Hypothalamus (tissue), 51 donors: ENCODE data around the gene GPR26.
"Not testable (repeated sequence)": the region's sequence is repeated elsewhere in the genome, so short reads cannot be mapped to it uniquely, and the experiment has no call there.

ENCODE experiments used
- DNase-seq, 51 donors: peaks; one replicate each; lab custom pipeline; 2025; lab: John Stamatoyannopoulos, UW

GPR26 gene

DNA sequence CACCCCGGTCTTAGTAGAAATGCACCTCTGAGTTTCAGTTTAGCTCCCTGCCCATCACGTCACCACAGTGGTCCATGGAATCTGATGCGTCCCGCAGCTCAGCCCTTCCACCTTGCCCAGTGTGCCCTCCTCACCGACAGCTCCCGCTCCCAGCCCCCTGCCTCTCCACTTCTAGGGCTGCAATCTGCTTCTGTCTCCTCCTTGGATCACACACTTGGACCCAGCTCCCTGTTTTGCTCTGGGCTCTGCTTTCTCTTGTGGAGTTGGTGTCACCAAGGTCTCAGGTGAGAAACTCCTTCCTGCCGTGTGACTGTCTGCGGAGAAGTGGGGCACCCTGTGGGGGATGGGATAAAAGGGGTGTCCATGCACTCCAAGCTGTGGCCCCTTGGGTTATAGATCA is 37.9 kb downstream of the GPR26 start:
- no peak for DNase-seq

DNA sequence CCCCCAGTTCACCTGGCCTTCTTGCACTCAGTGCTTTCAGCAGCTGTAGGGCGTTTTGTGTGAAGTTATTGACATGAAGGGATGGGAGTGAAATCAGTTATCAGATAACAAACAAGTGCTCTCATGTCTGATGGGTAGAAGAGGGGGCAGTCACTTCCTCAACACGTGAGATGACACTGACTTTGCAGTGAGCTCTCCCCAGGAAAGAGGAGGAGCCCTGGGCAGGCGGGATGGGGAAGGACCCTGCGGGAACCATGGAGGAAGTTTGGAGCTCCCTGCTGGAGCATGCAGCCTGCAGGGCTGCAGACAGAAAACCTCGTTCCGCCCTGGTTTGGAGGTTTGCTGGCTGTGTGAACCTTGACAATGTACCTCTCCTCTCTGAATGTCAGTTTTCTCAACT is 38.7 kb downstream of the GPR26 start:
- DNase-seq, result no peak

GRCh38 chr10:123706236-123706635 is 40.1 kb downstream of the GPR26 start:
- DNase-seq, result no peak

DNA sequence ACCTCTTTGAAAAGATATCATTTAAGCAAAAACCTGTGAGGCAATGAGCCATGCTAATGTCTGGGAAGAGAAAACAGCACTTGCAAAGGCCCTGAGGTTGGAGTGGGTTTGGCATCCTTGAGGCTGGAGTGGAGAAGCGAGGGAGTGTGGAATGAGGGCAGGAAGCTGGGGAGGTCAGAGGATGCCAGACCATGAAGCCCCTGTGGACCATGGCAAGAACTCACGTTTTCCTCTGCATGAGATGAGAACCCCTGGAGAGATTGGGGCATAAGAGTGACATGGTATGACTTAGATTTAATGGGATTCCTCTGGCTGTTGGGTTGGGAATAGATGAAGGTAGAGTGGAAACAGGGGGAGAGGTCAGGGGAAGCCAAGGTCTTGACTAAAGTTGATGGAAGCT is 49.4 kb downstream of the GPR26 start:
- DNase-seq, result no peak

- DNase-seq, result no peak
Measured at GRCh38 chr10:123717336-123717735, 51.2 kb downstream of the GPR26 start.

- DNase-seq, result no peak
Measured at GRCh38 chr10:123718544-123719060, 52.4 kb downstream of the GPR26 start.

DNA sequence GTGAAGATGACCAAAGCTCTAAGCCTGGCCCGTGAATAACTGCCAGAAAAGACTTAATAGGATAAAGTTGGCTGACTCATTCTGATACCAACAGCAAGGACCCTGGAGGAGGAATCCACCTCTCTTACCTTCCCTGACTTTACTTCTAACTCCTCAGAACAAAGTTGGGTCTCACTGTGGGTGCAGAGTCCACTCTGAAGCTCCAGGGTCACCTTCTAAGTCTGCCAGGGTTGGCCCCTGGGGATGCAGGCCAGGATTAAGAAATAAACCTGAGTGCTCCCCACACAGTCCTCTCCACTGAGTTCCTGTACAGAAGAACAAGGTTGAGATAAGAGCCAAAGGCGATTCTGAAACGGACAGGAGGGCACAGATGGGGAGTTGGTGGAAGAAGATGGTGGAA is 54.4 kb downstream of the GPR26 start:
- no peak for DNase-seq

DNA sequence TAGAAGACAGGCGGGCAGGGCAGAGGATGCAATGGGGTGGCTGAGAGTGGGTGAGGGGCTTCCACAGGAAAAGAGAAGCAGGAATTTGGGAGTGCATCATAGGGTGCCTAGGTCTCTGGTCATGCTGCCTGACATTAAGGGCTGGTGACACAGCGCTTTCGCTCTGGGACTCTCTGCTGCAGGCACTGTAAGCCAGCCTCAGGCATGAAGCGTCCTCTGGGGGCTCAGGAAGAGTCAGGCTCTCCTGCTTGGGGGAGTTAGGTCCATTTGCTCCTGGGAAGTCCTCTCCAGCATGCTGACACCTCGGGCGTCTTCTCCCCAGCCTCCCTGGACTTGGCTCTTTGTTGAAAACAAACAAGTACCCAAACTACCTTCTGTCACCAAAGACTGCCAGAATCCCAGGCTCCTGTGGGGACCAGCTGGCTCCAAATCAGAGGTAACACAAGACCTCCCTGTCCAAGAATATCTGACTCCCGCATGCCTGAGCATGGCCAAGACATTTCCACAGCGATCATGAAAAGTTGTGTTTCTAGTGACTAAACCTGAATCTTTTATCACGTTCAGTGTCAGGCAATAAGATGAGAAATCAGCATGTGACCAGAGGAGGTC is 55.4 kb downstream of the GPR26 start:
- DNase-seq, result no peak

- no peak for DNase-seq
Measured at GRCh38 chr10:123722351-123722750, 56.2 kb downstream of the GPR26 start.

- no peak for DNase-seq
Measured at GRCh38 chr10:123724747-123725146, 58.6 kb downstream of the GPR26 start.

- DNase-seq, result no peak
Measured at GRCh38 chr10:123726381-123726780, 60.2 kb downstream of the GPR26 start.

DNA sequence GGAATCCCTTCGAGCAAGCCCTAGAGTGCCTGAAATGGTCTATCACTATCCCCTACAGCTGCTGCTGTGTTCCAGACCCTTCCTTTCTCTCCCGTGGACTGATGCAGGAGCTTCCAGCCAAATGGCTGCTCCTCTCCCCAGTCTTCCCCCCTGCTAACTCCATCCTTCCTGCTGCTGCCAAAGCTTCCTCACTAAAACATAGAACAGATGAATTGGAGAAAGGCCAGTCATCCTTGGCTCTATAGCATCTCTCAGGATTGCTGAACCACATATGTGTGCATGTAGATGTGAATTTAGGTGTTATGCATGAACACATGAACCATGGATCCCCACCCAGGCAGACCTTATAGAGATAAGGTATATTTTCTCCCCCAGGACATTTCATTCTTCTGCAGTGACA is 60.7 kb downstream of the GPR26 start:
- no peak for DNase-seq

DNA sequence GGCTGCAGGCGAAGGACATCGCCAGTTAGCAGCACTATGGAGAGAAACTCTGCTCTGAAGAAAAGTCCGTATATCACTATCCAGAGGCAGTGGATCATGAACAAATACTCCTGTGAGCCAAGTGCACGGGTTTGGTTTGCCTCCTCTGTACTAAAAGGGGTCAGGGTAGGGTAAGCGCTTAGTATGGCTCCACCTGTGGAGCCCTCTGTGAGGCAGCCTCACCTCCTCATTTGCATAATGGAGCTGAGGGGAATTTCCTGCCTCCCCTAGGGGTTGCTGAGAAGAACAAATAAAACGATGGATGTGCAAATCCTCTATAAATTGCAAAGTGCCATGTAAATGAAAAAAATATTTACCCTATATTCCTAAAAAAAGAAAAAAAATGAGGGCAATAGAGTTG is 63.4 kb downstream of the GPR26 start:
- no peak for DNase-seq

DNA sequence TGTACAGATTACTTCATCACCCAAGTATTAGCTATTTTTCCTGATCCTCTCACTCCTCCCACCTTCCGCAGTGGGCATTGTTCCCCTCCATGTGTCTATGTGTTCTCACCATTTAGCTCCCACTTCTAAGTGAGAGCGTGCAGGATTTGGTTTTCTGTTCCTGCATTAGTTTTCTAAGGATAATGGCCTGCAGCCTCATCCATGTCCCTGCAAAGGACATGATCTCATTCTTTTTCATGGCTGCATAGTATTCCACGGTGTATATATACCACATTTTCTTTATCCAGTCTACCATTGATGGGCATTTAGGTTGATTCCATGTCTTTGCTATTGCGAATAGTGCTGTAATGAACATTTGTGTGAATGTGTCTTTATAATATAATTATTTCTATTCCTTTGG is 70.8 kb downstream of the GPR26 start:
- not testable (repeated sequence) for DNase-seq

- no peak for DNase-seq
Measured at GRCh38 chr10:123741146-123741545, 75.0 kb downstream of the GPR26 start.

DNA sequence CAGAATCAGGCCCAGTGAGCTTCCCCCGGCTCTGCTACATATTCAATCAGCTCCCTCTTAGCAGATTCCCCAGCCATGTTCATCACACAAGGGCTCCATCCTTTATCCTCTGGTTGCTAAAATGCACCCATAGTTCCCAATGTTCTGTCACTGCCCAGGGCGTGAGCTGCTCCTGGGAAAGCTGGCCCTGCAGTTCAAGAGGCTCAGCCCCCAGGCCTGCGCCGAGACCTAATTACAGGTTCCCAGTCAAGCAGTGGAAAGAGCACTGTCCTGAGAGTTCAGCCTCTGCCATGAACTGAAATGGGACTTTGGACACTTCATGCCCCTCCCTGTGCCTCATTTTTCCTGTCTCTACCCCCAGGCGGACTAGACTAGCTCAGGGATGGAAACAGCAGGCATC is 75.6 kb downstream of the GPR26 start:
- no peak for DNase-seq

DNA sequence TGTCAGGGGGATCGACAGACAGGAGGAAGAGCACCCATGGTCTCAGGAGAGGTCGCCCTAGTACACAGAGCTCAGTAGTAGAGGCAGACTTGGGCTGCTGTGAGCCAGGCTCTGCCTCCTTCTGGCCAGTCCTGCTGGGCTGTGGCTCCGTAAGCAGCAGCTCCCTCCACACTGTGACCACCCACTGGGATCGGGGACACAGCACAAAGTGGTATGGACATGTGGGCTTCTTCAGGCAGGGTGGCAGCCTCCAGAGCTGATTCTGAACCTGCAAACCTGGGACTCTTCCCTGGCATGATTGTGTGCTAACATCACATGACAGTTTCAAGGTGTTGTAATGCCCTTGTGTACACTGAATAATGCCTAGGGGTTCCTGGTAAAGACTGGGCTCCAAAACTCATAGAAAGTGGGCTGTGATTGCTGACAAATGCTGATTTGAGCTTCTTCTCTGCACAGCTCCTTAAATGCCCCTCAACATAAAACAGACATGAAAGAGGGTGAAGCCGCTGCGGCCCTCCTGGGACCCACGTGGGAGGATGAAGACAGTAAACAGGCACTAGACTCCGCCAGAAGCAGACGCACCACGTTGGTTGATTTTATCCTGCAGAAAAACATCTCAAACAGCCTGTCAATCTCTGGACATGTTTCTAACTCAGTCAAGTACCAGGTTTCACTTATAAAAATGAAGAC is 76.7 kb downstream of the GPR26 start:
- no peak for DNase-seq

GRCh38 chr10:123743441-123744223 is 77.5 kb downstream of the GPR26 start:
- DNase-seq, result no peak

GRCh38 chr10:123744224-123744536 is 78.0 kb downstream of the GPR26 start:
- no peak for DNase-seq
